ENCODE results near the gene MEIOB.

MEIOB gene

GRCh38 chr16:1821861-1822611 lies 49.9 kb downstream of the MEIOB start:
- Mint-ChIP-seq H3K4me3 (no peak overlapping the region), H3K27ac (no peak overlapping the region), H3K9me3 (no peaks in the 10 kb centered on the region), H3K4me1 (peaks cover 6% of the 10 kb centered on the region), H3K27me3 (ENCODE audit: low read depth) (no peaks in the 10 kb centered on the region), H3K36me3 (ENCODE audit: low read depth) (no peaks in the 10 kb centered on the region)
- no peak for TF ChIP-seq CTCF (IDR thresholded peaks at IDR 0.05; ENCODE audit: unreplicated experiment in 3 of 3)

- Mint-ChIP-seq H3K27me3 (ENCODE audit: low read depth) (no peaks in the 10 kb centered on the region), H3K36me3 (ENCODE audit: low read depth) (no peaks in the 10 kb centered on the region), H3K9me3 (no peaks in the 10 kb centered on the region), H3K4me1 (peaks cover 5% of the 10 kb centered on the region), H3K4me3 (no peak overlapping the region), H3K27ac (no peak overlapping the region)
- no peak for TF ChIP-seq CTCF (IDR thresholded peaks at IDR 0.05; ENCODE audit: unreplicated experiment in 3 of 3)
Measured at GRCh38 chr16:1820946-1821290, 51.0 kb downstream of the MEIOB start.

DNA sequence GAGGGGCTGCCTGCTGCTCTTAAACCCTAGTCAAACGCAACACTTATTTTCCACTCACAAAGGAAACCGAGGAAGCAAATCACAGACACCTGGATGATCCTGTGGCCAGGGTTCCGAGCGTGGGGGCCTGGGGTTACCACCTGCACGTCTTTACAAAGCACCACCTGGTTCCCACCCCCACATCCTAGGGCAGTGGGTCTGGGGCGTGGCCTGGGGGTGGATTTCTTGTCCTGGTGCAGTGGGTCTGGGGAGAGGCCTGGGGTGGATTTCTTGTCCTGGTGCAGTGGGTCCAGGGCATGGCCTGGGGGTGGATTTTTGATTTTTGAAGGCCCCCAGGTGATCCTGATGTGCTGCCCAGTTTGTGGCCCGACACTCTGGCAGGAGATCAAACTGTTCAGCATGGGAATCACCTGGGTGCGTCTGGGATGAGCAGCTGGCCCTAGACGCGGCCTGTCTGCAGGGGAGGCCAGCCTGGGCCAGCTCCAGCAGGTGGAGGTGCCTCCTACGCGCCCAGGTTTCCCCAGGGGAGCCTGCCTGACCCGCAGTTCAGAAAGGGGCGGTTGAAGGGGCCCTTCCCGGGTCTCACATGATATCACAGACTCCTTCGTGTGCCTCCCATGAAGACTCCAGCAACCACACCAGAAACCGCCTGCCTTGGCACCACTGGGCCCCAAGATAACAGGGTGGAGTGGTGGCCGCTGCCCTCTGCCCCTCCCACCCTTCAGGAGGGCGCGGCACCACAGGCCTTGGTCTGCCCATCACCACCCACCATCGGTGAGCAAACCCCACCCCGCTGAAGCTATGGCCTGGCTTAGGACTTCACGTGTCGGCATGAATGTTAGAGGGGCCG lies 51.6 kb downstream of the MEIOB start:
- H3K4me1 Mint-ChIP-seq = peaks cover 5% of the 10 kb centered on the region
- H3K36me3 Mint-ChIP-seq (ENCODE audit: low read depth) = peaks cover 3% of the 10 kb centered on the region
- no peak overlapping the region for H3K4me3 Mint-ChIP-seq
- no peaks in the 10 kb centered on the region for H3K27me3 Mint-ChIP-seq (ENCODE audit: low read depth)
- no peaks in the 10 kb centered on the region for H3K9me3 Mint-ChIP-seq
- TF ChIP-seq CTCF (IDR thresholded peaks at IDR 0.05; ENCODE audit: unreplicated experiment in 3 of 3) = no peak
- no peak overlapping the region for H3K27ac Mint-ChIP-seq

DNA sequence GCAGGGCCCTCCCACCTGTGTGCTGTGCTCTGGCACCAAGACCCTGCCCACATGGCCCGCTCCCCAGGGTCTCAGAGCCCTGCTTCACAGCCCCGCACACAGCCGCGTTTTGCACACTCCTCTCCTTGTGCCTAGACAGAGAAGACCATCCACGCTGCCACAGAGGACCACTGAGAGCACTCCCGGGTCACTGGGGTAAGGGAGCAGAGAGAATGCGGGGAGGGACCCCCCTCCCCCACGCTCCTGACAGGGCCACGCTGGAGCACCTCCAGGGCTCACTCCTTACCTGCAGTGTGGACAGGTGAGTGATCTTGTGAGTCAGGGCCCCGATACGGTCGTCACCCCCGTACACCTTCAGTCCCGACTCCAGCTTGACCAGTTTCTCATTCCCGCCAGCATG lies 52.4 kb downstream of the MEIOB start:
- Mint-ChIP-seq H3K36me3 (ENCODE audit: low read depth) (peaks cover 7% of the 10 kb centered on the region), H3K9me3 (no peaks in the 10 kb centered on the region), H3K4me1 (peaks cover 3% of the 10 kb centered on the region), H3K27ac (no peak overlapping the region), H3K4me3 (no peak overlapping the region), H3K27me3 (ENCODE audit: low read depth) (no peaks in the 10 kb centered on the region)
- TF ChIP-seq CTCF (IDR thresholded peaks at IDR 0.05; ENCODE audit: unreplicated experiment in 3 of 3) = no peak

- TF ChIP-seq CTCF (IDR thresholded peaks at IDR 0.05; ENCODE audit: unreplicated experiment in 3 of 3) = no peak
- Mint-ChIP-seq H3K4me1 (no peaks in the 10 kb centered on the region), H3K27me3 (ENCODE audit: low read depth) (no peaks in the 10 kb centered on the region), H3K4me3 (no peak overlapping the region), H3K27ac (no peak overlapping the region), H3K9me3 (no peaks in the 10 kb centered on the region), H3K36me3 (ENCODE audit: low read depth) (peaks cover 7% of the 10 kb centered on the region)
Measured at GRCh38 chr16:1818873-1819525, 53.0 kb downstream of the MEIOB start.
